ENCODE results near the gene TIPARP.

Gene TIPARP

GRCh38 chr3:156657862-156658731 is 16.3 kb upstream of the TIPARP start:
- Histone ChIP-seq H3K36me3 (ENCODE audit: control insufficient read depth in 2 of 2, insufficient read depth in 1 of 2, low read length in 2 of 2) (no peaks in the 10 kb centered on the region), H3K9me3 (ENCODE audit: control insufficient read depth, insufficient read depth, low read depth, low read length) (no peaks in the 10 kb centered on the region), H3K4me3 (ENCODE audit: low read depth, low read length) (no peak overlapping the region), H3K27ac (ENCODE audit: extremely low read depth, low read depth, low read length) (no peak overlapping the region; the same call in 1 of the 2 replicates), H3K4me1 (ENCODE audit: control insufficient read depth, insufficient read depth, low read length) (peaks cover 5% of the 10 kb centered on the region)
- POLR2A ChIA-PET, result no interaction called here
- CTCF ChIA-PET, result interaction anchor here (0.7 kb wide), 2 partner anchors 41 to 125 kb away, joined by 3 to 4 read pairs; no protein-coding TSS in a partner anchor
- 0 out of 2 replicates have a peak, but pooled peaks have one; percentile 36 for TF ChIP-seq ZNF335 (tag by site-specific recombination; conservative IDR thresholded peaks at IDR 0.05)
- TF ChIP-seq GLI4 (tag by site-specific recombination; IDR thresholded peaks at IDR 0.05), result no peak
- peak; percentile 83 for TF ChIP-seq SCRT1 (tag by site-specific recombination; IDR thresholded peaks at IDR 0.05; ENCODE audit: borderline replicate concordance)
- TF ChIP-seq OSR2 (tag by site-specific recombination; IDR thresholded peaks at IDR 0.05), result peak; percentile 44; the same call in 1 of the 2 replicates
- TF ChIP-seq ZBTB44 (tag by site-specific recombination; IDR thresholded peaks at IDR 0.05), result peak; percentile 67; the same call in 1 of the 2 replicates
- TF ChIP-seq ZFHX2 (tag by site-specific recombination; conservative IDR thresholded peaks at IDR 0.05), result peak; percentile 65
- peak; percentile 77 for TF ChIP-seq FEZF1 (tag by site-specific recombination; IDR thresholded peaks at IDR 0.05)
- TF ChIP-seq ZNF664 (tag by site-specific recombination; IDR thresholded peaks at IDR 0.05), result no peak
- peak; percentile 77; the same call in 1 of the 2 replicates for TF ChIP-seq ZNF843 (tag by site-specific recombination; IDR thresholded peaks at IDR 0.05)
- peak; percentile 97 for TF ChIP-seq MZF1 (tag by site-specific recombination; IDR thresholded peaks at IDR 0.05; ENCODE audit: borderline replicate concordance)
- peak; percentile 54; the same call in 1 of the 2 replicates for TF ChIP-seq ZNF18 (tag by site-specific recombination; IDR thresholded peaks at IDR 0.05)
- TF ChIP-seq PRDM6 (tag by site-specific recombination; IDR thresholded peaks at IDR 0.05), result peak; percentile 71
- TF ChIP-seq ZNF366 (tag by site-specific recombination; conservative IDR thresholded peaks at IDR 0.05), result no peak
- TF ChIP-seq GLIS1 (tag by site-specific recombination; IDR thresholded peaks at IDR 0.05), result no peak
- TF ChIP-seq PRDM10 (tag by site-specific recombination; IDR thresholded peaks at IDR 0.05), result peak; percentile 59; the same call in 1 of the 2 replicates
- TF ChIP-seq ZNF580 (tag by site-specific recombination; IDR thresholded peaks at IDR 0.05), result peak; percentile 78; the same call in 1 of the 2 replicates
- 0 out of 2 replicates have a peak, but pooled peaks have one; percentile 28 for TF ChIP-seq ZNF596 (tag by site-specific recombination; IDR thresholded peaks at IDR 0.05)
- peak; percentile 62 for TF ChIP-seq SCRT2 (tag by site-specific recombination; IDR thresholded peaks at IDR 0.05)
- TF ChIP-seq ZBTB10 (tag by site-specific recombination; IDR thresholded peaks at IDR 0.05), result no peak
- TF ChIP-seq BCL11A (tag by site-specific recombination; IDR thresholded peaks at IDR 0.05; ENCODE audit: low read depth), result no peak
- TF ChIP-seq EGR2 (tag by site-specific recombination; IDR thresholded peaks at IDR 0.05; ENCODE audit: low read depth), result peak; percentile 47
- TF ChIP-seq SP7 (tag by site-specific recombination; IDR thresholded peaks at IDR 0.05), result peak; percentile 40; the same call in 1 of the 2 replicates
- TF ChIP-seq ZSCAN30 (tag by site-specific recombination; IDR thresholded peaks at IDR 0.05), result peak; percentile 76; the same call in 1 of the 2 replicates
- no peak for TF ChIP-seq PRDM1 (tag by site-specific recombination; IDR thresholded peaks at IDR 0.05)
- TF ChIP-seq ZNF473 (tag by site-specific recombination; IDR thresholded peaks at IDR 0.05), result no peak

Data from HEK293 (cell line).